ENCODE measurements around the gene PLA2G2A.
"Not testable (repeated sequence)": the region's sequence is repeated elsewhere in the genome, so short reads cannot be mapped to it uniquely, and the experiment has no call there.

Gene PLA2G2A, protein sequence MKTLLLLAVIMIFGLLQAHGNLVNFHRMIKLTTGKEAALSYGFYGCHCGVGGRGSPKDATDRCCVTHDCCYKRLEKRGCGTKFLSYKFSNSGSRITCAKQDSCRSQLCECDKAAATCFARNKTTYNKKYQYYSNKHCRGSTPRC

DNA sequence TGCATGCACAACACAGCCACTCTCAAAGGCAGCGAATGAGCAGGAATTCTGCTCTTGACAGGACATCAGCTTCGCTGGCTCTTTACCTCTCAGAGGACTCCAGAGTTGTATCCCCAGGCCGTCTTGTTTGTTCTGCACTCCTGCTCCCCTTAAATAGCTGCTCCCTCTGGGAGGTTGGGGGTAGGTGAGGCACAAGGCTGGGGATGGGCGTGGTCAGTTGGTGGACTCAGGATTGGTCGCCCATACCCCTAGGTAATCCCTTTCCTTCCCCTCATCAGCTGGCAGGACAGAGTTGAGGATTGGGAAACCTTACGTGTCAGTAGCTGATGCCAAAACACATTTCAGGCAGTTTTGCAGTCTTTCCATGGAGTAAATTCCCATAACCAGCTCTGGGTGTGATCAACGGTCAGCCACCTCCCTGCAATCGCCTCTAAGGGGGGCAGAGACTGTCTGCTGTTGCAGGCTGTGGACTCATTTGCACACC, at the start of gene PLA2G2A:
Gene PLA2G2A, minus strand, starts transcription at position 125 of the 484 bp plus-strand sequence. CDS start 845 bp downstream, outside the sequence.
- DNase-seq, result no peak

DNA sequence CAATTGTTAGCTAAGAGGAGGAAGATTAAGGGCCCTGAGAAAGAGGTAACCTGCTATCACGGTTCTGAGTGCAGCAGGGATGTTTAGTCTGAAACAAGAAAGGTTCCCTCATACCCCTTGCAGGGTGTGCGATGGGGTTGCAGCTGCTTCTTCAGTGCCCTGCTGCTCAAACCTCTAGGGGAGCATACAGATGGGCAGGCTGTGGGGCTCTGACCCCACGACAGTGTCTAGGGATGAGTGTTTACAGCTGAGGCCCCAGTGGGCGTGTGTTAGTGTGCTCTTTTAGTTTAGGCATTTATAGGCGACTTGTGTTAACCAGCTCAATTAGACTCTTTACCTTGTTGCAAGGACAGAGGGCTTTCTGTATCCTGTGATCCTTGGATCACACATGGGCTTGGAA, 49.3 kb upstream of the PLA2G2A start:
- no peak for DNase-seq

DNA sequence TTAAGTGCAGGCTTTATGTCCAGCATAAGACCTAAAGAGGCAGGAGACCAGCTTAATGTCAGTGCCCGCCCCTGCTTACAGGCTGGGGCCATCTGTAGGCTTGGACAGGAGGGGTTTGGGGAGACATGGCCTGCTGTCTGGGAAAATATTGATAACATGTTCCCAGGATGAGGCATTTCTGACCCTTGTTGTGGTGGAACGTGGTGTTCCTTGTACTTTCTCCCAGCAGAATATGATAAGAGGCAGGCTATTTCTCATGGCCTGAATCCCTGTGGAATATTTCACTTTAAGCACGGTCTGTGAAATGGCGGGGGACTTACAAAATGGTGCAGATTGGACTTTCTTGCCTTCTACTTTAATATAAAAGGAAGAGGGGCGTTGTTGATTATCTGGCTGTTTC, 48.7 kb upstream of the PLA2G2A start:
- DNase-seq, result no peak

DNA sequence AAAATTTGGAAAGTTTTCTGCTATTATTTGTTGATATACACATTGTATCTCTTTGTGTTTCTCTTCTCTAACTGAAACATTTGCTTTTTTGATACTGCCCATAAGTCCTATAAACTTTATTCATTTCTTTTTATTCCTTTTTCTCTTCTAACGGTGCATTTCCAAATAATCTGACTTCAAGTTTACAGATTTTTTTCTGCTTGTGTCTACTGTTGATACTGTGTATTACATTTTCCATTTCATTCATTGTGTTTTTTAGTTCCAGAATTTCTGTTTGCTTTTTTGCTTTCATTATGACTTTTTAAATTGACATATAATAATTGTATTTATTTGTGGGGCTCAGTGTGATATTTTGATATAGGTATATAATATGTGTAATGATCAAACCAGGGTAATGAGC, 38.3 kb upstream of the PLA2G2A start:
- DNase-seq, result no peak

DNA sequence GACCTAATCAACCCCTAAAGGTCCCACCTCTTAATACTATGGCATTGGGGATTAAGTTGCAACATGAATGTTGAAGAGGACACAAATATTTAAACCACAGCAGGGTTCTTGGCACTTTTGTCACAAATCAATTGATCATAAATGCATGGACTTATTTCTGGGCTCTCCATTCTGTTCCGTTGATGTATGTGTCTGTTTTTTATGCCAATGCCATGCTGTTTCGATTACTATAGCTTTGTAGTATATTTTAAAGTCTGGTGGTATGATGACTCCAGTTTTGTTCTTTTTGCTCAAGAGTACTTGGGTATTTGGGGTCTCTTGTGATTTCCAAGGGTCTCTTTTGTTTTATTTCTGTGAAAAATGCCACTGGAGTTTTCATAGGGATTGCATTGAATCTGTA, 34.7 kb upstream of the PLA2G2A start:
- no peak for DNase-seq

DNA sequence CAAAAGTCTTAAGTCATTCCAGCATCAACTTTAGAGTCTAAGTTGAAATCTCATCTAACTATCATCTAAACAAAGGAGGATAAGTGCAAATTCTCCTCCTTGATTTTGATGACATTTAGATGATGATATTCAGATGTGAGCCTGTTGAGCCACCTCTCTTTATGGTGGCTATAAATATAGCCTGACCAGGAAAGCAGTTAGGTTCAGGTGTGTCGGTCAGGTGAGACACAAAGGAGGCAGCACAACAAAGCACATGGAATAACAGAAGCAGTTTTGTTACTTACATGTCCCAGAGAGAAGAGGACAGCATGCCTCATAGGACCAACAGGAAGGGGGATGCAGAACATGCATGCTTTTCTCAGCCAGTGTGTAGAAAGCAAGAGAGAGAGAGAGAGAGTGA, 30.6 kb upstream of the PLA2G2A start:
- DNase-seq, result no peak

DNA sequence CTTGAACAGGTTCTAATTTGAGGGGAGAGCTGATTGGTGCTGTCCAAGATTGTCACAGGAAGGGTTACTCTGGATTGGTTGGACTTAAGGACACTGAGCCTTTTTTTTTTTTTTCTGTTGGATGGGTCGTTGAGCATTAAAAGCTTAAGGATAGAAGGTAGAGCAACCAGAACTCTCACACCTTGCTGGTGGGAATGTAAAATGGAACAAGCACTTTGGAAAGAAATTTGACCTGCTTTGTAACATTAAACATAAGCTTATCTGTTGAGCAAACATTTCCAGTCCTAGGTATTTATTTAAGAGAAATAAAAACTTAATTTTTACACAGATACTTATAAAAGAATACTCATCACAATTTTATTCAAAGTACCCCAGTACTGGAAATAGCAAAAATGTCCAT, 29.8 kb upstream of the PLA2G2A start:
- no peak for DNase-seq

DNA sequence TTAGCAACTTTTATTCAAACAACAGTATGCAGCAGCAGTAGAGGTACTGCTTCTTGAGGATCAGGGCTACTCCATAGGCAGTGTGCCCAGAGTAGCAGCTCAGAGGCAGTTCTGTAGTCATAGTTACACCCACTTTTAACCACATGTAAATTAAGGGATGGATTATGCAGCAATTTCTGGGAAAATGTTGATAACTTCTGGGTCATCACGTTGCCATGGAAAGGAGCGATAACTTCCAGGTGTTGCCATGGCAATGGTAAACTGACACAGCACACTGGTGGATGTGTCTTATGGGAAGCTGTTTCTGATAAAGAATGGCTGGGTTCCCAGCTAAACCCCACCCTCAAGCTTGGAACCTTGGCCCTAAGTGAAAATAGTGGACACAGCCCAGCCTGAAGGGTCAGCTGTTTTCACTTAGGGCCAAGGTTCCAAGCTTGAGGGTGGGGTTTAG, 29.0 kb upstream of the PLA2G2A start:
- no peak for DNase-seq

DNA sequence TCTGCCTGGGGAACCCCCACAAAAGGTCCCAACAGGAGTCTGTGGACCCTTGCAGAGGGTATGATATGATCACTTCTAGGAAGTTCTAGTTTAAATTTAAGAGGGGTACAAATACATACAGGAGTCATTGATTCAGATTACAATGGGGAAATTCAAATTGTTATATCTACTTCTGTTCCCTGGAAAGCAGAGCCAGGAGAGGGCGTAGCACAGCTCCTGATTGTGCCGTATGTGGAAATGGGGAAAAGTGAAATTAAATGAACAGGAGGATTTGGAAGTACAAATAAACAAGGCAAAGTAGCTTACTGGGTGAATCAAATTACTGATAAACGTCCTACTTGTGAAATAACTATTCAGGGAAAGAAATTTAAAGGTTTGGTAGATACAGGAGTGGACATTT, 19.4 kb upstream of the PLA2G2A start:
- DNase-seq, result not testable (repeated sequence)

DNA sequence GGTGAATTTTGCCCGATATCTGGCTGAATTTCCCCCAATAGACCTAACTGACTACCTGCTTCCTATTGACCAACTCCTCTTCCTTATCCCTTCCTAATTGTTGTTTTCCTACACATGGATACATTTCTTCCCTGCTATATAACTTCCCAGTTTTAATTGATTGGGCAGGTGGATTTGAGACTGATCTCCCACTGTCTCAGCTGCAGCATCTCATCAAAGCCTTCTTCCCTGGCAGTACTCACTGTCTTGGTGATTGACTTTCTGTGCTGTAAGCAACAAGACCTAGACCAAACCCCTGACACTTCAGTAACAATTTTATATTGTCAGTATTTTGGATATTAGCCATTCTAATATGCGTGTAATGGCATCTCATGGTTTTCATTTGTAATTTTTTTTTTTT, 11.3 kb upstream of the PLA2G2A start:
- no peak for DNase-seq

DNA sequence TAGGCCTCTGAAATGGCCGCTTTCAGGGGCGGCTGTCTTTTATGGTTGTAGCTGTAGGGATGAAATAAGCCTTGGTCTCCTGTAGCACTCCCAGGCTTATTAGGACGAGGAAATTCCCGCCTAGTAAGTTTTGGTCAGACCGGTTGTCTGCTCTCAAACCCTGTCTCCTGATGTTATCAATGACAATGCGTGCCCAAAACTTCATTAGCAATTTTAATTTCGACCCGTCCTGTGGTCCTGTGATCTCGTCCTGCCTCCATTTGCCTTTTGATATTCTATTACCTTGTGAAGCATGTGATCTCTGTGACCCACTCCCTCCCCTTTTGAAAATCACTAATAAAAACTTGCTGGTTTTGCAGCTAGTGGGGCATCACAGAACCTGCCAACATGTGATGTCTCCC, 10.8 kb upstream of the PLA2G2A start:
- DNase-seq, result not testable (repeated sequence)

DNA sequence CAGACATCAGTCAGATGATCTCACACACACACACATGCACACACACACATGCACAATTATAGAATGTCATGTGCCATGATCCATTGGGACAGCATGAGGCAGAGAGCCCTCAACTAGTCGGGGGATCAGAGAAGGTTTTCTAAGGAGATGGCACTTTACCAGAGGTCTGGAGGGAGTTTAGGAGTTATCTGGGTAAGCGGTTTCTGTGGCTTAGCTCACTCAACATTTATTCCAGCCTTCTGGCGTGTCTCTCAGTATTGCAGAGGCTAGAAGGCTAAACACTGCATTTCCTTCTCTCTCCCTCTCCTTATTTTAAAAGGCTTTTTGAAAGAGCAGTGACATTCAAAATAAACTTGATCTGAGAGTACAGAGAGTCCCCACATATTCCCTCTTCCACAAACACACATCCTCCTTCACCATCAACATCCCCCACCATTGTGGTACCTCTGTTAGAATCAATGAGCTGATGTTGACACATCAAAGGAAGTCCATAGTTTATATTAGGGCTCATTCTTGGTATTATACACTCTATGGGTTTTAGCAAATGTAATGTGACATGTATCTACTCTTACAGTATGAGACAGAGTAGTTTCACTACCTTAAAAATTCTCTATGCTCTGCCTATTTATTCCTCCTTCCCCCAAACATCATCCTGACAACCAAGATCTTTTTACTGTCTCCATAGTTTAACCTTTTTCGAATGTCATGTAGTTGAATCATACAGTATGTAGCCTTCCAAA, 9.0 kb upstream of the PLA2G2A start:
- no peak for DNase-seq

DNA sequence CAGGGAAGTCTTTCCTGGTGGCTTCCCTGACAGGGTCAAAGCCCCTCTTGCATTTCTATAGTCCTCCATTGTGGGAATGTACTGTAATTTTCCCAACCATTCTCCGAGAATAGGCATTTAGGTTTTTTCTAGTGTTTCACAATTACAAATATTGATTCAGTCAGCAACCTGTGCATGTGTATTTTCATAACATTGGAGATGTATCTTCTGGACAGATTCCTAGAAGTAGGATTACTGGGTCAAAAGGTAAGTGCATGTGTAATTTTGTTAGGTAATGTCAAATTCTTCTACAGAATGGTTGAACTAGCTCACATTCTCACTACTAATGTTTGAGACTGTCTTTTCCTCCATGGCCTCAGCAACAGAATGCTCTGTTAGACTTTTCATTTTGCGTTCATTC, 8.3 kb upstream of the PLA2G2A start:
- DNase-seq, result no peak

DNA sequence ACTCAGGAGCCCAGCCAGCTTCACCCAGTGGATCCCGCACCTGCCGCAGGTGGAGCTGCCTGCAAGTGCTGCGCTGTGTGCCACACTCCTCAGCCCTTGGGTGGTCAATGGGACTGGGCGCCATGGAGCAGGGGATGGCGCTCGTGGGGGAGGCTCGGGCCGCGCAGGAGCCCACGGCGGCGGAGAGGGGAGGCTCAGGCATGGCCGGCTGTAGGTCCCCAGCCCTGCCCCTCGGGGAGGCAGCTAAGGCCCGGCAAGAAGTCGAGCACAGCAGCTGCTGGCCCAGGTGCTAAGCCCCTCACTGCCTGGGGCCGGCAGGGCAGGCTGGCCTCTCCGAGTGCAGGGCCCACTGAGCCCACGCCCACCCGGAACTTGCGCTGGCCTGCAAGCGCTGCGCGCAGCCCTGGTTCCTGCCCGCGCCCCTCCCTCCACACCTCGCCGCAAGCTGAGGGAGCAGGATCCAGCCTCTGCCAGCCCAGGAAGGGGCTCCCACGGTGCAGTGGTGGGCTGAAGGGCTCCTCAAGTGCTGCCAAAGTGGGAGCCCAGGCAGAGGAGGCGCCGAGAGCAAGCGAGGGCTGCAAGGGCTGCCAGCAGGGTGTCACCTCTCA, 5.1 kb upstream of the PLA2G2A start:
- DNase-seq, result not testable (repeated sequence)

DNA sequence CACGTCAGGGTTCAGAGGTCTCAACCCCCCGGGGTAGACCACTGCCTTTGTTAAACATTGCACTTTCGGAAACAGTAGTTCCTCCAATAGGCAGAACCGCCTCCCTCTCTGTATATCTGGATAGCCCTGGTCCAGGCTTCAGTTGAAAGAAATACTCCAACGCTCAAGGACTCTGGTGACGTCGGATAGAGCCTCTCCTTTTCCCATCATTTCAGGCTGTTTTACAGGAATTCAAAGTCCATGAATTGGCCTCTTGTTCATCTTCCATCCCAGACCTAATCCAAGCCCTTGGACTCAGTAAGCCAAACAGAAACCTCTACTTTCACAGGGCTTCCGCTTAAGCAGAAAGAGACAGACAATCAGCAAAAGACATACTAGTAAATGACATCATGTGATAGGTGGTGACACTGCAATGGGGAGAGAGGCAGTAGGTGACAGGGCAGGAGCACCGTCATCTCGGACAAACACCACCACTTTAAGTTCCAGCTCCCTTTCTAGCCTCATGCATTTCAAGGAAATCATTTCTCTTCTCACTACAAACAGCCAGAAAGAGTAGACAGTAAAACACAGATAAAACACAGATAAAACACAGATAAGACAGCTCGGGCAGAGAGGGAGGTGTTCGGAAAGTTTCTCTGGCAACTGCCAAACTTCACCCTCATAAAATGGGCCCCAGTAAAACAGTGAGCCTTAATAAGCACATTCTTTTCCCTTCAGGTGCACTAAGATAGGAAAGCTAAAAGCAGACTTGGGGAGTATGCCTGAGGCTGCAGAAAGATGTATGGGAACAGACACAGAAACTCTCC, 2.3 kb upstream of the PLA2G2A start:
- DNase-seq, result no peak

DNA sequence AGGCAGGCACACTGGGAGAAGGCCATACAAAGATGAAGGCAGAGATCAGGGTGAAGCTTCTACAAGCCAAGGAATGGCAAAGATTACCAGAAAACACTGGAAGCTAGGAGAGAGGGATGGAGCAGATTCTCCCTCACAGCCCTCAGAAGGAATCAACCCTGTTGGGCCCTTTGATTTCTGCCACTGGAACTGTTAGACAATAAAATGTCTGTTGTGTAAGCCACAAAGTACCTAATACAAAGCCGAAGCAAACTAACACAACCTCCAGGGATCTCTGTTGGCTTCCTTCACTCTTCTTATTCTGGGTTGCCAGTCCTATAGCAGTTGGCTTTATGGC, 1.7 kb upstream of the PLA2G2A start:
- DNase-seq, result no peak

DNA sequence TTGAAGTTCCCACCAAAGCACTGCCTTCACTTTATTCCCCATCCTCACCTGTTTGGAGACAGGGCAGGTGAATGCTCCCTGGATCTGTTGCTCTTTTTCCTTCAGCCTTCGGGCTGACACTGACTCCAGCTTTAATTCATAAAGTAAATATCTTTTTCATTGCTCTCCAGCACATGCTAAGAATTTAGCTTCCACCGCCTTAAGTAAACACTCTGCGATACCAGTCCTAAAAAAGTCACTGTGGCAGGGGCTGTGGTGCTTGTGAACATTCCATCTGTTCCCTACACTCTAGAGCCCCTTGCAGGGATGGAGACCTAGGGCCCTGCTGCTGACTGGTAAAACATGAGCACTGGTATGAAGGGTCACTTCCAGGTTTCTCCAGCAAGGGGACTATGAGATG, 896 bp upstream of the PLA2G2A start:
- DNase-seq, result no peak

DNA sequence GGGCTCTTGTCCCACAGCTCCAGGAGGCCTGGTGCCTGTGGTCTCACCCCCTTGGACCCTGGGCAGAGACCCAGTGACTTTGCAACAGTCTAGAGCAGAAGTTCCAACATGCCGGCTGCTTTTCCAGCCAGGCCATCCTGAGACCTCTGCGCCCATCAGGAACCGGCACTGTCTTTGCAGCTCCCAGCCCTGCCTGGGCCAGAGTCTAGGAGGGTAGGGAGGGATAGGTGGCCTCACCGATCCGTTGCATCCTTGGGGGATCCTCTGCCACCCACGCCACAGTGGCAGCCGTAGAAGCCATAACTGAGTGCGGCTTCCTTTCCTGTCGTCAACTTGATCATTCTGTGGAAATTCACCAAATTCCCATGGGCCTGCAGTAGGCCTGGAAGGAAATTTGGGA, 1.3 kb downstream of the PLA2G2A start:
- no peak for DNase-seq

DNA sequence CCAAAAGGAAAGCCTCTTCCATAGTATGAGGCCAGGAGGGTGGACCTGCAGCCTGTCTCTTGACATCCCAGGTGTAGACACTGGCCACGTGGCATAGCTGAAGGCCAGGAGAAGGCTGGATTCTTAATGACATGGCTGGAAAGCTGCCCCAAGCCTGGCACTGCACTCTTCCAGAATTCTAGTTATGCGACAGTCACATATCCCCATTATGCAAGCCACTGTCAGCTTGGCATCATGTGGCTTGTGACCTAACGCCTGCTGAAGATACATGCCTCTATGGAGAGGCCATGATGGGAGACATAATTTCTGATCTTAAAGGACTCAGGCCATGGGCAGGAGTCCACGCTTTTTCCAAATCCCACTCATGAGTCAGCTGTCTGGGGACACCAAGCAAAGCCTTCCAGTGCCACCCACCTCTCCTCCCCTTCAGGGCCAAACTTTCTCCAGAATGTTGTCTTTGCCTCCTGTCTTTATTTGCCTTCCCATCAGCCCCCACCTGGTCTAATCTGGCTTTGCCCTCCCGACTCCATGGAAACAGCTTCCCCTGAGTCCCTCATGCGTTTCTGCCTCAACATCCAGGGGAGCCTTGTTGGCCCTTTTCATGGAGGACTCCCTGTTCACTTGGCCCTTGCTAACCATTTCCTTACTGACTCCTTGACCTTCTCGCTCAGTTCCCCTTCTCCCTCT, 3.0 kb downstream of the PLA2G2A start:
- no peak for DNase-seq

DNA sequence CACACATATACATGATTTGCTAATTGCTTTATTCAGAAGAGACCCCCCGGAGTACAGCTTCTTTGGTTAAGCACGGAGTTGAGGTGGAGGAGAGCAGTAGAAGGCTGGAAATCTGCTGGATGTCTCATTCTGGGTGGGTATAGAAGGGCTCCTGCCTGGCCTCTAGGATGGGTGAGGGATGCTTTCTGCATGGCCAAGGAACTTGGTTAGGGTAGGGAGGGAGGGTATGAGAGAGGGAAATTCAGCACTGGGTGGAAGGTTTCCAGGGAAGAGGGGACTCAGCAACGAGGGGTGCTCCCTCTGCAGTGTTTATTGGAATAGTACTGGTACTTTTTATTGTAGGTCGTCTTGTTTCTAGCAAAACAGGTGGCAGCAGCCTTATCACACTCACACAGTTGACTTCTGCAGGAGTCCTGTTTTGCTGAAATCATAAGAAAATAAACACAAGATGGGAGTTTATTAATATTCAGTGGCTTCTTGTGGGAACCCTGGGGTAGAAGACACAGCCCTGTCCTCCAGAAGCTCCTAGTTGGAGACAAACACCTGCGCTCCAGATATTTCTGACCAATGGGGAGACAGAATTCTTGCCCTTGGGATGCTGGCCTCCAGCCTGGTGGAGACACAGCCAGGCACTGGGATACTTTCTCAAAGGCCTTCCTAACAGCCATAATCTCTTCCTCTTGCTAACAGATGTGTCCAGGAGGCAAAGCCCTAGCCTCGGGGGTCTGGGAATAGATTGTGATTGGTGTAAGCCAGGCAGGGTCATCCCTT, 3.8 kb downstream of the PLA2G2A start:
- DNase-seq, result no peak

DNA sequence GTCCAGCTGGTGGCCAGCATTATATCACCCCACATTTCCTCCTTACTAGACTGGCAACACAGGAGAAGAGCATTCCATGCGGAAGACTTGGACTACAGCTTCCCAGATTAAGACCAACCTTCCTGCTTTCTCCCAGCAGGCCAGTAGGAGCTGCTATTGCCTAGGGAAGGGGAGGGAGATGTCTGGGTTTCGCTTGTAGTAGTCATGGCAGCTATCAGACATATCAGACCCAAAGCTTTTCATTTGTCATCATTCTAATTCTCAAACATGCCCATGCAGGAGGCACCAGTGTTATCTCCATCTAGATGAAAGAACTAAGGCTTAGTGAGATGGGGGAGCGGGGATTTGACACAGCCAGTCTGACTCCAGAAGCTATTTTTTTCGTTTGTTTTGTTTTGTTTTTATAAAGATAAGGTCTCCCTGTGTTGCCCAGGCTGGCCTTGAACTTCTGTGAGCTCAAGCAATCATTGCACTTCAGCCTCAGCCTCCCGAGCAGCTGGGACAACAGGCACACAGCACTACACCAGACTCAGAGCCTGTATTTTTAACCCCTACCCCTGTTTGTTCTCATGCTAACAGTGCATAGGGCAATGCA, 4.5 kb downstream of the PLA2G2A start:
- DNase-seq, result peak; percentile 8

DNA sequence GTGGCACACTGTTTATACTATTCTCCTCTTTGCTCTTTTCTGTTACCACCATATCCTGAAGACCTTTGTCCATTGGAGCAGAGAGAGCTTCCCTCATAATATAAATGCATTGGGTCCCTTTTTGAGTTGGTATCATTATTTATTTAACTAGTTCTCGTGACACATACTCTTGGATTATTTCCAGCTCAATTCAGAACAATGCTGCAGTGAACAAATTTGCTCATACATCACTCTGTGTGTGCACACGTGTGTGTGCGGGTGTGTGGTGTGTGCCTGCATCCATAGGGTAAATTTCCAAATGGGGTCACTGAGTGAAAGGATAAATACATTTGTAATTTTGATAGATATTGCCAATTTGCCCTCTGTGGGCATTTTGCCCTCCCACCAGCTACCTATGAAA, 5.8 kb downstream of the PLA2G2A start:
- no peak for DNase-seq
